ENCODE measurements around the gene SDK1.
A peak's percentile ranks its signal among the peaks of the same experiment; 100 is the strongest.

The SDK1 gene

DNA sequence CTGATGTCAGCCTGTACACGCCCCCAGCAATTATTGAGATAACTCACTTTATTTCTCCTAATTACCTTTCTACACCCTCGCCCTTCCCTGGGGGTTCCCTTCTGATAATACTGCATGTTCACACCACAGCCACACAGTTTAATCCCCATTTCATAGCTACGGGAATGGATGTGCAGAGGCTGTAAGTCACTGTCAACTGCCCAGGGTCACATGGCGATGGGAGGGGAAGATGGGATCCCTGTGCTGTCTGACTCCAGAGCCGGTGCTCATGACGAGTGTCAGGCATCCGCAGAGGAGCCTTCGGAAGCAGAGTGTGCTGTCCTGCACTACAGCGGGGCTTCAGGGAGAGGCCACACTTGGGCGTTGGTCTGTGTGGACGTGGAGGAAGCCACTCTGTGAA, 688.7 kb downstream of the SDK1 start:
- no peak for DNase-seq
- TF ChIP-seq GATA1 (IDR thresholded peaks at IDR 0.05; ENCODE audit: low read depth, low read length) = no peak
- no peak for TF ChIP-seq POLR2A (IDR thresholded peaks at IDR 0.05; ENCODE audit: low read length)

DNA sequence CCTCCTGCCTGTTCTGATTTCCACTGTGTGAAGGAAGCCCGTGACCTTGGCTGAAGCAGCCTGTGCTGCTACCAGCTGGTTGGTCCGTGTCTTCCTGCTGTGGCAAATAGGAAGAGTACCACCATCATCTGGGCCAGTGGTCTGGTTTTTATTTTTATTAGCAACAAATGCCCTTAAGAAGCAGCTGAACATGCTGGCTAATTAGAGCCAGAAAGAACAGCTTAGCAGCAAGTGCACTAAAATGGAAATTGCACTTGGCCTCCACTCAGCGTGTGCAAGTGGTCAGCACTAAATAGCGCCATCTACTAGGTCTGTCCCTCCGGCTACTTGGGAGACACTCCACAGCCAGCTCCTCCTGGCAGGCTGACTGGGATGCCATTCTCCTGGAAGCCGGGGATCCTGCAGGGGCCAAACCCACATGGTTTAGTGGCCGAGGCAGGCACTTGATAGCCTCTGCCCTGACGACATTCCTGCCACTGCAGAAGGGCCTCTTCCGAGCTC, 690.7 kb downstream of the SDK1 start:
- TF ChIP-seq GATA1 (IDR thresholded peaks at IDR 0.05; ENCODE audit: low read depth, low read length) = no peak
- TF ChIP-seq POLR2A (IDR thresholded peaks at IDR 0.05; ENCODE audit: low read length) = no peak
- DNase-seq = no peak

DNA sequence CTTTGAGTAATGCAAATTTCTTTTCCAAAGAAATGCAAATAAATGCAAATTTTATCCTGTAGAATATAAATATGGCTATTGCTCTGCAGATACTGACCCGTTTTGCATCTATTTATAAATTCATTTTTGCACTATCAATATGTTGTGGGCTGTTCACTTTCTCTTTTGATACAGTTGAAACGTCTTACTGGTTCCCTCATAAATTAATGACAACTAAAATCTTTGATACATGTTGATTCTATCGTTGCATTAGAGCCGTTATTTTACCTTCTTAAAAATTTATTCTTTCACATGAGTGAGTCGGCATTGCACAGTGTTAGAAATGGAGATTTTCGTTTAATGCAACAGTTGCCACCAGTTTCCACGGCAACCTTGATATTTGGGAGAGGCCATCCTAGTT, 691.8 kb downstream of the SDK1 start:
- no peak for DNase-seq
- no peak for TF ChIP-seq POLR2A (IDR thresholded peaks at IDR 0.05; ENCODE audit: low read length)
- TF ChIP-seq GATA1 (IDR thresholded peaks at IDR 0.05; ENCODE audit: low read depth, low read length) = no peak

DNA sequence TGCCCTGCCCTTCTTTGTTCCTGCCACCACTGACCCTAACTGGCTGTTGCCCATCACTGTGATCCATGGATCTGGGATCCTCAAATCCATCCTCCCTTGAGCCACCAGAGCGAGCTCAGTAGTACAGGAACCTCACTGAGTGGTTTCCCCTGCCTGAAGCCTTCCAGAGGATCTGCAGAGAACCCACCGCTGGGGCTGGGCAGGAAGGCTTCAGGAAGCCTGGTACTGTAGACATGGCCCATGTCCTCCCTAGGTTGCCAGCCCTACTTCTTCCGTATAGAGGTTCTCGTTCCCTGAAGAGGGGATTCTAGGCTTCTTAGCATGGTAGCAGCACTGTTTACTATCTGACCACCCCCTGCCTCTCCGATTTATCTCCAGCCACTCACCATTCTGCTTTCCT, 693.7 kb downstream of the SDK1 start:
- TF ChIP-seq GATA1 (IDR thresholded peaks at IDR 0.05; ENCODE audit: low read depth, low read length) (no peak), POLR2A (IDR thresholded peaks at IDR 0.05; ENCODE audit: low read length) (no peak)
- DNase-seq = no peak

DNA sequence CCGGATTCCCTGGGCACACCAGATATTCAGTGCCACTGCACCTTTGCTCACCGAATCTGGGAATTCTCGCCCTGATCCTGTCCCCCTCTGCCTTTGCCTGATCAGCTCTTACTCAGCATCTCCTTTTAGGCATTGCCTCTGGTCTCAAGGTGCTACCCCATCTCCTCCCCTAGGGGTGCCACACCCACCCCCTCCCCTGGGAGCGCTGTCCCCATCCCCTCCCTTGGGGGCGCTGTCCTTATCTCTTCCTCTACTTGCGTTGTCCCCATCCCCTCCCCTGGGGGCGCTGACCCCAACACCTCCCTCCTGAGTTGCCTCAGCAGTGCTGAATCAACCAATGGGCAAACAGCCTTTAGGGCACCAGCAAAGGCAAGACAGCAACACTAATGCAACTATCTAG, 694.1 kb downstream of the SDK1 start:
- peak in 1 of 2 experiments; percentile 6 for DNase-seq
- TF ChIP-seq POLR2A (IDR thresholded peaks at IDR 0.05; ENCODE audit: low read length) (no peak), GATA1 (IDR thresholded peaks at IDR 0.05; ENCODE audit: low read depth, low read length) (no peak)

DNA sequence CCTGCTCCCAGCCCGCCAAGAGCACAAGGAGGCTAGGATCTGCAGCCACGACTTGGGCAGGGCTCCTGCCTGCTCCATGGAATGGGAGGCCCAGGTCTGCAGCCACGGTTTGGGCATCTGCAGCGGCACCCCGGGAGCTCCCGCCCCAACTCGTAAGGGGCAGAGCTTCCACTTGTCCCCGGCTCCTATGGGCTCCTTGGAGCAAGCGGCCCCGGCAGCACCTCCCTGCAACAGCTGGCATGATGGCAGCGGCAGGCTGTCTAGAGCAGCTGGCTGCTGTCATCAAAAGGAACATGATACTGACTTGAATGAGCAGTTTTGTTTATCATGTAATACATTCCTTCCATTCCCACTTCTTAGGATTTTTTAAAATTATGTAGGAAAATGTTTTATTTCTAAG, 697.0 kb downstream of the SDK1 start:
- TF ChIP-seq POLR2A (IDR thresholded peaks at IDR 0.05; ENCODE audit: low read length) (no peak), GATA1 (IDR thresholded peaks at IDR 0.05; ENCODE audit: low read depth, low read length) (no peak)
- DNase-seq = no peak

DNA sequence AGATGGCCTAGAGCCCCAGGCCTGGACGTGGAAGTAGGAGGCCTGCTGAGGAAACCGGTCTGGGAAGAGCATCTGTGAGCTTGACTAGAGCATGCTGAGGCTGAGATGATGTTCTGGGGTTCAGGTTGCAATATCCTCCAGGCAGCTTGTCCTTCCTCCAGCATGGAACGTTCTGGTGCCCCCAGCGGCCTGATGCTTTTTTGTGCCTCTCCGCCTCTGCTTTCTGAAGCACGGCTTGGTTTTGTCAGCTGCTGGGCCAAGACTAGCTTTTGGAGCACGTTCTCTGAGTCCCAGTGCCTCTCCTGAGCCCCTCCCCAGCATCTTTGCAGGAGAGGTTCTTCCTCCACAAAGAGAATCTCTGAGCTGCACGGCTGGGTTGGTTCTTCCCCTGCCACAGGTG, 699.1 kb downstream of the SDK1 start:
- DNase-seq = no peak
- no peak for TF ChIP-seq GATA1 (IDR thresholded peaks at IDR 0.05; ENCODE audit: low read depth, low read length)
- no peak for TF ChIP-seq POLR2A (IDR thresholded peaks at IDR 0.05; ENCODE audit: low read length)

DNA sequence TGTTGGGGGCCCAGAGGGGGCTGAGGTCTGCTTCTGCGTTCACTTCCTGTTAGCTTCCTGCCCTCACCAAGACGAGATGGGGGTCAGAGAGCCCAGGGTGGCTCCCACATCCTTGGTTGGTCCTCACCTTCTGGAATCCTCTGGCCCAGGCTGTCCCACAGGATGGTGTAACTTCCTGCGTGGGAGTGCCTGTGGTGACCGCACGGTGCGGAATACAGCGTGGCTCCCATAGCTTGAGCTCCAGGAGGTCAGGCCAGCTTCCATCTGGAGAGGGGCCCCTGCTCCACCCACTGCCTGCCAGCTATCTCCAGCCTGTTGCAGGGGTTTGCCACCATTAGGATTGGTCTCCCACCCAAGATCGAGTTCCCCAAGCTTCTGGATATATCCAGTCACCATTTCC, 699.9 kb downstream of the SDK1 start:
- DNase-seq = no peak
- TF ChIP-seq POLR2A (IDR thresholded peaks at IDR 0.05; ENCODE audit: low read length) = no peak
- TF ChIP-seq GATA1 (IDR thresholded peaks at IDR 0.05; ENCODE audit: low read depth, low read length) = no peak

DNA sequence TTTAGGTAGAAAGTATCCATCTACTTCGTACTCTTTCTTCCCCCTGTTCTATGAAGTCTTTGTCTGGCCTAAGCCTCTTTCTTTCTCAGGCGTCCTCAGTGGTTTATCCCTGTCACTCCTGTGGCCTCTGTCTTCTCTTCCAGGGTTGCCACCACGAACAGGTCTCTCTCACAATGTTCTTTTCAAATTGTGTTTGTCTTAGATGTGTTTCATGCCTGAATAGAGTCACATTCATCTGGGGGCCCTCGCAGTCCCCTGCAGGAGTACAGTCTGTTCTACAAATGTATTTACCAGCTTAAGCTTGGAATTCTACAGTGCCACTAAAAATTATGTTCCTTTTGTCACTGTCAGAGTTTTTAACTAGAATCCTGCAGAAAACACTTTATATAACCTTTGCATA, 700.7 kb downstream of the SDK1 start:
- TF ChIP-seq POLR2A (IDR thresholded peaks at IDR 0.05; ENCODE audit: low read length) = no peak
- no peak for TF ChIP-seq GATA1 (IDR thresholded peaks at IDR 0.05; ENCODE audit: low read depth, low read length)
- DNase-seq = no peak

DNA sequence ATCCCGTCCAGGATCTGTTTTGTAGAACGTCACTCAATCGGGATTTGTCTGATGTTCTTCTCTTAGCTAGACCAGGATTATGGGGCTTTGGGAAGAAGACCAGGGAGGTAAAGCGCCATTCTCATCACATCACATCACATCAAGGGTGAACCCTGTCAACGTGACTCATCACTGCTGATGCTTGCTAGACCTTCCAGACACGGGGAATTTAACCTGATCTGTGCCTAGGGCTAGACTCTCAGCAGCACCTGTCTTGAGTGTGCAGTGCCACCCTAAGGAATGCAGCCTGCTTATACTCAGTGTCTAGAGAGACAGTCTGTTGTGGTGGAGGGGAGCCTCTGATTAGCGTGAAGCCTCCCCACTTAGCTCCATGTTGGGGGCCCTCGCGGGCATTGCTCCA, 702.5 kb downstream of the SDK1 start:
- TF ChIP-seq POLR2A (IDR thresholded peaks at IDR 0.05; ENCODE audit: low read length) (no peak), GATA1 (IDR thresholded peaks at IDR 0.05; ENCODE audit: low read depth, low read length) (no peak)

DNA sequence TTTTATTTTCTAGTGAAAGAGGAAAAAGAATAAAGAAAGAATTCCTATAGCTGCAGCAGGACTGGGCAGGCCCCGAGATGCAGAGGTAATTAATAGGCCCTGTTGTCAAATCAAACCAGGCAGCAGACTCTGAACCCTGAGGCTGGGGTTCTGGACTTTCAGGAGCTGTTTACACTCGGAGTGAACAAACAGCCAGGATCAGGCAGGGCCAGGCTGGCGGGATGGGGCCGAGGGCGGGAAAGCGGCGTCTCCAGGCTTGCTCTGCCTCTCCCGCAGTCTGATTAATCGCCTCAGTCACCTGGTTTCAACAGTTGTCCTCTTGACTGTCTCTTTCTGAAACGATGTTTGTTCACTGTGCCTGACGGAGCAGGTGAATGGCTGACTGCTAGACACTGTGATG, 705.6 kb downstream of the SDK1 start:
- DNase-seq = no peak
- TF ChIP-seq GATA1 (IDR thresholded peaks at IDR 0.05; ENCODE audit: low read depth, low read length) (no peak), POLR2A (IDR thresholded peaks at IDR 0.05; ENCODE audit: low read length) (no peak)

More for the DNA sequence above, 702.5 kb downstream of the SDK1 start:
- no peak for DNase-seq

DNA sequence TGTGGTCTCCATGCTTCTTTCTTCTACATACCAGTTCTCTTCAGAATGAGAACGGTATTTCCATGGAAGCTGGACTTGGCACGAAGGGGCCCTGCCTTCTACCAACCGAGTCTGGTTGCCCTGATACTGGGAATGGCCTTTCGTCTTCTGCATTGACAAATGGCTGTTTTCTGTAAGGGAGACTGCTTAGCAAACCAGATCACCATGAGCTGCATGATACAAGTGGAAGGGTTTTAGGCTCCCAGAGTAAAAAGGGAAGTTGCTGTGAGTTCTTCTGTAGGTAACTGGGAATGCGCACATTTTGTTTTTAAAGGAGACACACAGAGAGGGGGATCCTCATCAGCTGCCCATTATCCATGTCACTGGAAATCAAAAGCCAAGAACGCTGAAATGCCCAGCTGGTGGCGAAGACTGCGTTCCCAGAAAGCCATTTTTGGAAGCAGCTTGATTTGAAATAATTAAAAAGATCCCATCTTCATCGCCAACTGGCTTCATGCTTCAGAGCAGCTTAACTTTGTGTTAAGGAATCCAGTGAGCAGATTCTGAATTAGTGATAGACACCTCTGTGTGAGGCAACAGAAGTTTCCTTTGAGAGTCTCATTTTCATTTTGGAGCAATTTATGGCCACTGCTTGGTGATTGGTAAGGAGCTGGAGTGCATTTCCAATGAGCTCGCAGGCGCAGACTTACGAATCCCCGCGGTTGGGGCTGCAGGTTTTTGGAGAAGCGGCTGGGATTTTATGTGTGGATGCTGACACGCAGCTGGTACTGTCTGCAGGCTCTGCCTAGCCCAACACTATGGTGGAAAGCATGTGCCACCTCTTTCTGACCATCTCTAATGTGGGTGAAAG, 708.4 kb downstream of the SDK1 start:
- TF ChIP-seq GATA1 (IDR thresholded peaks at IDR 0.05; ENCODE audit: low read depth, low read length) (no peak), POLR2A (IDR thresholded peaks at IDR 0.05; ENCODE audit: low read length) (no peak)
- no peak for DNase-seq

DNA sequence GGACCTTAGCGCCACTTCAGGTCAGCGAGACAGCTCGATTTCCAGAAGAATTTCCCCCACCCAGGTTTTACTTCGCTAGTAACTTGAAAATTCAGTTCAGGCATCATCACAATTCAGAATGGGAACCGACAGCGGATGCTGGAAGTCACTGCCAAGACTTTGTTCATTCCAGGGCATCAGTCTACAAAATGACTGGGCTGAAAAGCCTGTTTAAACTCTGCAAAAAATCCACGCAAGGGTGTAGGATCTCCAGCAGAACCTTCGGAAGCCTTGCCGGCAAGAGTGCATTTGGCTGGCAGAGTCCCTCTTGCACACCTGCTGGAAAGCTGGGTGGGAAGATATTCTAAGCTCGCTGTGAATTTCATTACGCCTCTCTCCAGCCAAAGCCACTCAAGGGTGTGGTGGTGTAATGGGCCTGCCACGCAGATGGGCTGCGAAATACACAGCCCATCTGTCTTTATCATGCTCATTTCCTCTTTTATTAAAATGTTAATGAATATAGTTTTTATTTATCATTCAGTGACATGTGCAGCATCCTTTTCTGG, 709.1 kb downstream of the SDK1 start:
- no peak for DNase-seq
- TF ChIP-seq POLR2A (IDR thresholded peaks at IDR 0.05; ENCODE audit: low read length) (no peak), GATA1 (IDR thresholded peaks at IDR 0.05; ENCODE audit: low read depth, low read length) (no peak)

DNA sequence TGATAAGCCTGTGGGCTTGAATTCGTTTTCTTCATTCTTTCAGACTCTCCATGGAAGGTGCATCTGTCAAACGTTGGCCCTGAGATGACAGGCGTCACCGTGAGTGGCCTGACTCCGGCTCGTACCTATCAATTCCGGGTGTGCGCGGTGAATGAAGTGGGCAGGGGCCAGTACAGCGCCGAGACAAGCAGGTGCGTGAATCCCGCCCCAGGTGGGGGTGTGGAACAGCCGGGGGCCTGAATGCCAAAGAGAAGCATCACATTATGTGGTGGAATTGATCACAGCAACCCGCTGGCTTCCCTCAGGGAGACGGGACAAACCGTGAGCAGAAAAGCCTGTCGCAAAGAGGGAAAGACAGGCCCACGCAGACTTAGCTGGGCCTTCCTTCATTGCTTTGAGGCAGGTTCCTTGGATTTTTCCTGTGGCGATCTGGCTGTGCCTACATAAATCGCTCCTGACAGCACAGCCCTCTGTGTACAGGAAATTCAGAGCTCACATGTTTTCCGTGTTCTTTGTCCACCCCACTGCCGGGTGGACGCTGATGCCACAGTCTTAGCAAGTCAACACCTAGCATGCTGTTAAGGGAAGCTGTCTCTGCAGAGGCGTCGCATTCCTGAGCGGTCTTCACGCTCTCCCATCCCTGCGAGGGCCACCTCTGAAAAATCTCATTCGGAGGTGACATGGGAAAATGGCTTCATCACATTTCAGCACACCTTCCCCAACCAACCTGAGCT, 710.0 kb downstream of the SDK1 start:
- no peak for TF ChIP-seq GATA1 (IDR thresholded peaks at IDR 0.05; ENCODE audit: low read depth, low read length)
- TF ChIP-seq POLR2A (IDR thresholded peaks at IDR 0.05; ENCODE audit: low read length) = no peak
- no peak for DNase-seq
